Endothelial cell of umbilical vein (primary cell): ENCODE measurements around the gene SORCS1. TPM values are rescaled to one million over a fixed set of nuclear protein-coding genes. Genes with fewer than 3 reads are reported as not detected.

Experiments
- BruUV-seq: library from RNA; stranded (reverse); fragments of 400-500 nt; replicated peaks from 2 replicates; lab custom pipeline; 2021; lab: Mats Ljungman, UMichigan
- CTCF ChIA-PET: fragments of 300-600, 350-600 bp; sonication (Branson Sonifier 250); formaldehyde crosslinking; loops from one replicate; lab custom pipeline; 2021; ENCODE audit warnings: antibody characterized with exemption, inconsistent platforms; lab: Charles Lee
- POLR2A ChIA-PET: fragments of 300-600, 350-600 bp; sonication (Branson Sonifier 250); formaldehyde crosslinking; loops from one replicate; lab custom pipeline; 2021; ENCODE audit warnings: antibody characterized with exemption, inconsistent platforms; lab: Charles Lee
- DNase-seq: peaks from one replicate; pipeline ENCODE4 v3.0.0-alpha.2; 2011; ENCODE audit warnings: low read depth, low spot score
- FAIRE-seq: peaks from 2 replicates; lab custom pipeline; 2011; peaks lifted over from hg19 to GRCh38; lab: Jason Lieb, UNC
- H2AFZ ChIP-seq: 2 replicates; pipeline ENCODE4 v1.6.0; 2012; ENCODE audit warnings: low read depth, low read length, control low read depth, inconsistent platforms
- H3K27ac ChIP-seq: 2 replicates; pipeline ENCODE4 v1.5.1; 2011; ENCODE audit warnings: low read depth, mild to moderate bottlenecking, control low read depth, low read length, moderate library complexity; ENCODE audit not compliant: insufficient read depth
- H3K27me3 ChIP-seq, 2 experiments: 2 replicates each; pipeline versions ENCODE4 v1.6.0 to v1.6.1; 2011; ENCODE audit warnings: low read length in 2 of 2, mixed read lengths in 1 of 2; ENCODE audit not compliant: control insufficient read depth in 2 of 2, insufficient read depth in 2 of 2
- H3K36me3 ChIP-seq, 2 experiments: 2 replicates in 1 of 2; 3 replicates in 1 of 2; pipeline ENCODE4 v1.5.1; 2011; ENCODE audit warnings: low read length in 2 of 2, mild to moderate bottlenecking in 1 of 2, moderate library complexity in 1 of 2; ENCODE audit not compliant: control insufficient read depth in 2 of 2, insufficient read depth in 2 of 2; ENCODE audit errors: extremely low read depth in 1 of 2
- H3K4me1 ChIP-seq: 3 replicates; pipeline ENCODE4 v1.5.1; 2011; ENCODE audit warnings: mild to moderate bottlenecking, low read length; ENCODE audit not compliant: control insufficient read depth, insufficient read depth; ENCODE audit errors: extremely low read depth
- H3K4me2 ChIP-seq: 2 replicates; pipeline ENCODE4 v1.6.1; 2011; ENCODE audit warnings: low read length, control low read depth, mixed read lengths; ENCODE audit not compliant: insufficient read depth
- H3K4me3 ChIP-seq, 3 experiments: fragments of 200-600 bp in 1 of 3; sonication (generic), shearing (Covaris generic) in 1 of 3; replicated peaks in 1 of 3; 2 replicates each; pipeline ENCODE4 v1.5.1; 2011 to 2016; ENCODE audit warnings: control low read depth in 3 of 3, low read length in 3 of 3, mild to moderate bottlenecking in 2 of 3, inconsistent platforms in 1 of 3, low read depth in 1 of 3, moderate library complexity in 1 of 3; ENCODE audit not compliant: insufficient read depth in 1 of 3
- H3K79me2 ChIP-seq: 2 replicates; pipeline ENCODE4 v1.6.0; 2012; ENCODE audit warnings: low read length, inconsistent platforms; ENCODE audit not compliant: control insufficient read depth, insufficient read depth
- H3K9ac ChIP-seq: replicated peaks from 2 replicates; pipeline ENCODE3; 2011; ENCODE audit warnings: low read length, control low read depth; ENCODE audit not compliant: insufficient read depth; ENCODE audit errors: extremely low read depth
- H3K9me1 ChIP-seq: replicated peaks from 3 replicates; pipeline ENCODE4 v1.6.0; 2011; ENCODE audit warnings: mild to moderate bottlenecking, low read length; ENCODE audit not compliant: control insufficient read depth, insufficient read depth; ENCODE audit errors: extremely low read depth
- H3K9me3 ChIP-seq: replicated peaks from 2 replicates; pipeline ENCODE4 v1.5.1; 2012; ENCODE audit warnings: low read length, inconsistent platforms; ENCODE audit not compliant: control insufficient read depth, insufficient read depth
- H4K20me1 ChIP-seq: replicated peaks from 2 replicates; pipeline ENCODE3; 2011; ENCODE audit warnings: mild to moderate bottlenecking, low read length; ENCODE audit not compliant: control insufficient read depth, insufficient read depth; ENCODE audit errors: extremely low read depth
- EZH2 ChIP-seq: IDR thresholded peaks from 2 replicates; pipeline ENCODE4 v1.6.1; 2012; ENCODE audit warnings: borderline replicate concordance, low read depth, mild to moderate bottlenecking, moderate library complexity, low read length, inconsistent platforms; ENCODE audit not compliant: severe bottlenecking
- FOS ChIP-seq: IDR thresholded peaks from 2 replicates; pipeline ENCODE4 v1.6.1; 2011; ENCODE audit warnings: mild to moderate bottlenecking, low read length, moderate library complexity, borderline replicate concordance; ENCODE audit not compliant: insufficient read depth
- GATA2 ChIP-seq: IDR thresholded peaks from 2 replicates; pipeline ENCODE4 v1.7.0; 2011; ENCODE audit warnings: low read depth, mild to moderate bottlenecking, moderate library complexity, mixed read lengths, low read length; ENCODE audit not compliant: insufficient read length, insufficient read depth
- JUN ChIP-seq: IDR thresholded peaks from 2 replicates; pipeline ENCODE4 v1.6.1; 2011; ENCODE audit warnings: borderline replicate concordance, low read depth; ENCODE audit not compliant: insufficient read length, insufficient read depth
- MYC ChIP-seq: IDR thresholded peaks from one replicate; pipeline ENCODE4 v1.6.1; 2011; ENCODE audit warnings: mild to moderate bottlenecking, low read depth, low read length
- POLR2A ChIP-seq: IDR thresholded peaks from 2 replicates; pipeline ENCODE4 v1.6.1; 2012; ENCODE audit warnings: low read depth, mild to moderate bottlenecking, control low read depth, low read length
- POLR2AphosphoS5 ChIP-seq: IDR thresholded peaks from 2 replicates; pipeline ENCODE4 v1.6.1; 2012; ENCODE audit warnings: low read depth, mild to moderate bottlenecking, control low read depth, low read length, moderate library complexity; ENCODE audit not compliant: insufficient read depth
- dilution Hi-C: fragments of 300-500 bp; cut with MboI; formaldehyde crosslinking; loops from one replicate; pipeline ENCODE4 v1.15.0; 2019; ENCODE audit warnings: low sequenced_read_pairs; ENCODE audit not compliant: extremely low pct_ligation_motif_present
- intact Hi-C: fragments of 100-400 bp; cut with micrococcal nuclease; formaldehyde crosslinking; loops from one replicate; pipeline ENCODE4 v1.10.0; 2022
- polyA plus RNA-seq, 4 experiments: library from polyadenylated mRNA; depleted of rRNA in 3 of 4; stranded (reverse) in 3 of 4; unstranded in 1 of 4; fragments of >200 nt; gene quantifications; 2 replicates each; pipeline versions ENCODE4 v1.2.1 to v1.2.3, GENCODE V29; 2011 to 2012; ENCODE audit warnings: missing spikeins in 1 of 4
- total RNA-seq: library from RNA; stranded (reverse); gene quantifications from 2 replicates; pipeline ENCODE4 v1.2.3, GENCODE V29; 2021
- TF ChIP-seq, protein P1 (sequence below): IDR thresholded peaks from 2 replicates; pipeline ENCODE4 v1.6.1; 2011; ENCODE audit not compliant: insufficient read depth, insufficient read length
- TF ChIP-seq, protein P2 (sequence below), 2 donors: IDR thresholded peaks; 1 replicate in 1 of 2; 2 replicates in 1 of 2; pipeline ENCODE4 v1.5.1; 2011; ENCODE audit warnings: low read length in 2 of 2, mild to moderate bottlenecking in 2 of 2, moderate library complexity in 2 of 2, control low read depth in 1 of 2, inconsistent platforms in 1 of 2, low read depth in 1 of 2; ENCODE audit not compliant: insufficient read depth in 1 of 2; ENCODE audit errors: extremely low read depth in 1 of 2

The SORCS1 gene
- total and polyA plus RNA-seq, 2 donors (not counting 3 experiments of a cell fraction or from before 2014, with no cell fraction given), result not detected

DNA sequence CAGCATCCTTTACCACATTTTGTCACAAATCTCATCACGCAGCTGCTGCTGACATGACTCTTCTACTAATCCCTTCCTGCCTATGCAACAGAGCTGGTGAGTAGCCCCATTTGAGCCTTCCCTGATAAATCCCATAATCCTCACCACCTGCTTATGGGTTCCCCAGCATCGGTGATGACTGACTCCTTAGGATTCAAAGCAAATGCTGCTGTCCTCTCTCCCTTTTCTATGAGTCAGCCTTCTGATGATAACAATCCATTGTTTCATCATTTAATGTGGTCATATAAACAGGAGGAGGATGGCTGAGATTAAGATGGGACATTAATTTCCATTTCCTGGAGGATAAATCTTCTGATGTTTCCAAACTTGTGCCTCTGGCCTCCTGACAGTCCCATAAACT is 73.4 kb downstream of the SORCS1 start:
- dilution Hi-C loops (no loop called here), intact Hi-C loops (no loop called here)
- no TSS peak for BruUV-seq
- no peak overlapping the region for H3K27ac ChIP-seq
- H3K27me3 ChIP-seq, result no peaks in the 10 kb centered on the region
- H3K36me3 ChIP-seq, result no peaks in the 10 kb centered on the region
- DNase-seq (no peak), FAIRE-seq (no peak)
- TF ChIP-seq POLR2AphosphoS5 (no peak), POLR2A (no peak), MYC (no peak), JUN (no peak), FOS (no peak), GATA2 (no peak), EZH2 (no peak)
- TF ChIP-seq, protein P1, sequence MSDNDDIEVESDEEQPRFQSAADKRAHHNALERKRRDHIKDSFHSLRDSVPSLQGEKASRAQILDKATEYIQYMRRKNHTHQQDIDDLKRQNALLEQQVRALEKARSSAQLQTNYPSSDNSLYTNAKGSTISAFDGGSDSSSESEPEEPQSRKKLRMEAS, result no peak
- TF ChIP-seq, protein P2, sequence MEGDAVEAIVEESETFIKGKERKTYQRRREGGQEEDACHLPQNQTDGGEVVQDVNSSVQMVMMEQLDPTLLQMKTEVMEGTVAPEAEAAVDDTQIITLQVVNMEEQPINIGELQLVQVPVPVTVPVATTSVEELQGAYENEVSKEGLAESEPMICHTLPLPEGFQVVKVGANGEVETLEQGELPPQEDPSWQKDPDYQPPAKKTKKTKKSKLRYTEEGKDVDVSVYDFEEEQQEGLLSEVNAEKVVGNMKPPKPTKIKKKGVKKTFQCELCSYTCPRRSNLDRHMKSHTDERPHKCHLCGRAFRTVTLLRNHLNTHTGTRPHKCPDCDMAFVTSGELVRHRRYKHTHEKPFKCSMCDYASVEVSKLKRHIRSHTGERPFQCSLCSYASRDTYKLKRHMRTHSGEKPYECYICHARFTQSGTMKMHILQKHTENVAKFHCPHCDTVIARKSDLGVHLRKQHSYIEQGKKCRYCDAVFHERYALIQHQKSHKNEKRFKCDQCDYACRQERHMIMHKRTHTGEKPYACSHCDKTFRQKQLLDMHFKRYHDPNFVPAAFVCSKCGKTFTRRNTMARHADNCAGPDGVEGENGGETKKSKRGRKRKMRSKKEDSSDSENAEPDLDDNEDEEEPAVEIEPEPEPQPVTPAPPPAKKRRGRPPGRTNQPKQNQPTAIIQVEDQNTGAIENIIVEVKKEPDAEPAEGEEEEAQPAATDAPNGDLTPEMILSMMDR (IDR thresholded peaks at IDR 0.05; ENCODE audit: extremely low read depth in 1 of 2, insufficient read depth in 1 of 2, low read depth in 1 of 2, low read length in 2 of 2), result no peak
- no peak overlapping the region for H3K4me2 ChIP-seq
- H3K9me3 ChIP-seq, result peaks cover 2% of the 10 kb centered on the region
- ChIA-PET CTCF (interaction anchor here (0.5 kb wide), 1 partner anchor 52 kb away, joined by 4 read pairs; no protein-coding TSS in a partner anchor), POLR2A (no interaction called here)
- no peaks in the 10 kb centered on the region for H4K20me1 ChIP-seq
- no peak overlapping the region for H2AFZ ChIP-seq
- H3K4me3 ChIP-seq, result no peak overlapping the region
- H3K79me2 ChIP-seq, result no peaks in the 10 kb centered on the region
- H3K4me1 ChIP-seq, result no peaks in the 10 kb centered on the region
- H3K9ac ChIP-seq, result no peak overlapping the region
- no peaks in the 10 kb centered on the region for H3K9me1 ChIP-seq
